CD4-positive, alpha-beta T cell treated with Interleukin-6 for 4 hours (primary cell): ENCODE measurements around the gene NT5C.
"Not testable (repeated sequence)": the region's sequence is repeated elsewhere in the genome, so short reads cannot be mapped to it uniquely, and the experiment has no call there.

Experiments used
- DNase-seq: peaks from one replicate; pipeline ENCODE4 v3.0.0-alpha.2; 2020; ENCODE audit warnings: mixed read lengths

The NT5C gene

DNA sequence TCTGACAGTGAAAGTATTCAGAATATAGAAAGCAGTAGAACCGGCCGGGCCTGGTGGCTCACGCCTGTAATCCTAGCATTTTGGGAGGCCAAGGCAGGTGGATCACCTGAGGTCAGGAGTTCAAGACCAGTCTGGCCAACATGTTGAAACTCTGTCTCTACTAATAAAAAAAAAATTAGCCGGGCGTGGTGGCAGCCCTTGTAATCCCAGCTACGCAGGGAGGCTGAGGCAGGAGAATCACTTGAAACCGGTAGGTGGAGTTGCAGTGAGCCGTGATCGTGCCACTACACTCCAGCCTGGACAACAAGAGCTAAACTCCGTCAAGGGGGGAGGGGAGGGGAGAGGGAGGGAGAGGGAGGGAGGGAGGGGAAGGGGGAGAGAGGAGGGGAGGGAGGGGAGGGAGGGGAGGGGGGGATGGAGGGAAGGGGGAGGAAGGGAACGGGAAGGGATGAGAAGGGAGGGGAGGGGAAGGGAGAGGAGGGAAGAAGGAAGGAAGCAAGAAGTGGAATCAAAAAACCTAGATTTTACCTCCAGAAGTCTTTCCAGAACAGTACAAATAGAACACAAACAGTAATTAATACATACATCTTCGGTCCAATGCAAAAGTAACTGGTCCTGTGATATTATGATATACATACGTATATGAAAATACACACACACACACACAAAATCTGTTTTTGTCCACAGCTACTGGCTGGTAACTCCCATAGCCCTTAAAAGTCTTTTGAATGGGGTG, 10.9 kb upstream of the NT5C start:
- DNase-seq, result no peak

DNA sequence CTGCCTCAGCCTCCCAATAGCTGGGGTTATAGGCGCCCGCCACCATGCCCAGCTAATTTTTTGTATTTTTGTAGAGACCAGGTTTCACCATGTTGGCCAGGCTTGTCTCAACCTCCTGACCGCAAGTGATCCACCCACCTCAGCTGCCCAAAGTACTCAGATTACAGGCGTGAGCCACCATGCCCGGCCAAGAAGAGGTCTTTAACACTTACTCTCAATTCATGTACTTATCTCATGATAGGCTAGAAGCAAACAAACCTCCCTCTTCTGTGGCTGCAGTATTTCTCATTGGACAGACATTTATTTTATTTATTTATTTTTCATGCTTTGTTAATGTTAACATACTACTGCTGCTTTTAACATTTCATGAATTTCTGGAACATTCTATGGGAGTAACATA, 7.0 kb upstream of the NT5C start:
- DNase-seq, result no peak

DNA sequence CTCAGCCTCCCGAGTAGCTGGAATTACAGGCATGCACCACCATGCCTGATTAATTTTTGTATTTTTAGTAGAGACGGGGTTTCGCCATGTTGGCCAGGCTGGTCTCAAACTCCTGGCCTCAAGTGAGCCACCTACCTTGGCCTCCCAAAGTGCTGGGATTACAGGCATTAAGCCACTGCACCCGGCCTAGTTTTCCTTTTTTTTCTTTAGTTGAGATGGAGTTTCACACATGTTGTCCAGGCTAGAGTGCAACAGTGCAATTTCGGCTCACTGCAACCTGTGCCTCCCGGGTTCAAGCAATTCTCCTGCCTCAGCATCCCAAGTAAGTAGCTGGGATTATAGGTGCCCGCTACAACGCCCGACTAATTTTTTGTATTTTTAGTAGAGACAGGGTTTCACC, 6.2 kb upstream of the NT5C start:
- not testable (repeated sequence) for DNase-seq

- no peak for DNase-seq
Observed at GRCh38 chr17:75135946-75136345, 4.4 kb upstream of the NT5C start.

DNA sequence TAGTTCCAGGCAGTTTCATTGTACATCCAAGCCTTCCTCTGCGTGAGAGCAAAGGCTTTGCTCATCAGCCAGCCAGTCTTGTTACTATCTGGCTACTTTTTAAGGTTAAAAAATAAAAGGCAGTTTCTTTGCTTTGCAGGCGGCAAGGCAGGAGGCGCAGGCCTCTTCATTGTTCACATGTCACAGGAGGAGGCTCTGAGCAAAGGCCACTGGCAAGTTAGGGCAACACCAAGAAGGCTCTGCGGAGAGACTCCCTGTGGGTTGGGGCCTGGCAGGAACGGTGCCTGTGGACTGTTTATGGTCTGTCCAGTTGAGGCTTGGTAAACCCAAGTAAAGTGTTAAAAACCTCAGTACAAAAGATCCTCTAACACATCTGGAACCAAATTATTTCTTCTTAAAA, 3.9 kb upstream of the NT5C start:
- DNase-seq, result no peak

GRCh38 chr17:75133607-75134347, 2.2 kb upstream of the NT5C start:
- DNase-seq, result not testable (repeated sequence)

GRCh38 chr17:75133001-75133400, 1.5 kb upstream of the NT5C start:
- DNase-seq, result no peak

DNA sequence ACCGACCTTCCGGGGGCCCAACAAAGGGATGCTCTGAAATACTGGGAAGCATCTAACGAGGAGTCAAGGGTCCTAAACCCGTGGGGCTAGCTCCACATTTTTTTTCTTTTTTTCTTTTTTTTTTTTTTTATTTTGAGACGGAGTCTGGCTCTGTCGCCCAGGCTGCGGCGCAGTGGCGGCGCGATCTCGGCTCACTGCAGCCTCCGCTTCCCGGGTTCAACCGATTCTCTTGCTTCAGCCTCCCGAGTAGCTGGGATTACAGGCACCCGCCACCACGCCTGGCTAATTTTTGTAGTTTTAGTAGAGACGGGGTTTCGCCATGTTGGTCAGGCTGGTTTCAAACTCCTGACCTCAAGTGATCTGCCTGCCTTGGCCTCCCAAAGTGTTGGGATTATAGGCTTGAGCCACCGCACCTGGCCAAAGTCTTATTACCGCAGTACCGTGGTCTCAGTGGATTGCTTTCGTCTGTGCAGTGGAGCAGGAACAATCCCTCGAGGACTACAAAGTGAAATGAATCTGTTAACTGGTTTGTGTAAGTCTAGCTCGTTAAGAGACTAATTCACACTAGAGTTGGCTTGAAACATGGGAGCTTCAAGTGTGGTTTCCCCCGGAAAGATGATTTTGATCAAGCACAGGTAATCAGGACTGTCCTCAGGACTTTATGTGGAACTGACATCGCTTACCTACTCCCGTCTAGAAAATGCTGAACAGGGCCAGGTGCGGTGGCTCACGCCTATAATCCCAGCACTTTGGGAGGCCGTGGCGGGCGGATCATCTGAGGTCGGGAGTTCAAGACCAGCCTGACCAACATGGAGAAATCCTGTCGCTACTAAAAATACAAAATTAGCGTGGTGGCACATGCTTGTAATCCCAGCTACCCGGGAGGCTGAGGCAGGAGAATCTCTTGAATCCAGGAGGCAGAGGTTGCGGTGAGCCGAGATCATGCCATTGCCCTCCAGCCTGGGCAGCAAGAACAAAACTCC, 767 bp upstream of the NT5C start:
- not testable (repeated sequence) for DNase-seq

DNA sequence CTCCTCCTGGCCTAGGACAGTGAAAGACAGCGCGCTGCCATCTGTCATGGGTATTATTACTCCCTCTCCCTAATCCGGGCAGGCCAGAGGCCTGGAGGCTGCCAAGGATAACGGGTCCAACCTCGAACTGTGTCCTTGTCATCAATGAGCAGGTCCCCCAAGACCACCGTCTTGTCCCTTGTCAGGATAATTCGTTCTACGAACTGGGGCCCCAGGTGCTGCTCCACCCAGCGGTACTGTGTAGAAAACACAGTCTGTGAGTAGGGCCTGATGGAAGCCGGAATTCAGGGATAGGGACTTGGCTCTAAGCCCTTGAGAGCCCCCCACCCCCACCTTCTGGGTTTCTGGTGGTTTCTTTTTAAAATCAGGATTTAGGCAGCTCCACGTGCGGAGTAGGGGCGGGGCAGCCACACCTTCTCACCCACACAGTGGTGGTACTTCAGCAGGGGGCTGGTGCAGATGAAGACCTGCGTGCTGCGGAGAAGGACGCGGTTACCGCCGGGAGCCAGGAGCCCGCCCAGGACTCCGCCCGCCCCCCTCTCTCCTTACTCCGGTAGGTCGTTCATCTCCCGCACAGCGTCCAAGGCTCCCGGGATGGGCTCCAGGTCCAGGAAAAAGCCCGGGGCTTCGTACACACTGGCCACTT, 787 bp downstream of the NT5C start:
- DNase-seq, result peak; percentile 58

DNA sequence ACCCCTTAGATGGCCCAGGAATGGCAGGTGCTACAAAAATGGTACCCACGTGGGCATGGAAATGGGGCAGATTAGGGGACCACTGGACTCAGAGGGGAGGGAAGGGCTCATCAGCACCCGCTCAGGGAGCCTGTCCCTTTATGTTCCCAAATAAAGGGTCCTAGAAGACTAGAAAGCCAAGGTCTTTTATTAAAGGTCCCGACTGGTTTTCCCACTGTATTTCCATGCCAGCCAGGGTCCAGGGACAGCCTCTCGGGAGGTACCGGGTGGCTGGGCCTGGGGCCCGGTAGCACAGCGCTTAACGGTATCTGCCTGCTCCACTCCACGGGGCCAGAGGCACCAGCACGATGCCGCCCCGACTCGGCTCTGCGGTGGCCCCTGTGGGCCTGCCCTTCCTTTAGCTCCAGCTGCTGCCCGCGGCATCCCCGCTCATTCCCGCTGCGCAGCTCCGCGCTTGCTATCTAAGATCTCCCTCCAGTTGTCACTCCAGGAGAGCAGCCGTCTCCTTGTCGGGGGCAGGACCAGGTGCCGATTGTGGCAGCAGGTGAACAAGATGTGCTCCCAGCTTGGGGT, 1.4 kb downstream of the NT5C start:
- DNase-seq, result no peak

DNA sequence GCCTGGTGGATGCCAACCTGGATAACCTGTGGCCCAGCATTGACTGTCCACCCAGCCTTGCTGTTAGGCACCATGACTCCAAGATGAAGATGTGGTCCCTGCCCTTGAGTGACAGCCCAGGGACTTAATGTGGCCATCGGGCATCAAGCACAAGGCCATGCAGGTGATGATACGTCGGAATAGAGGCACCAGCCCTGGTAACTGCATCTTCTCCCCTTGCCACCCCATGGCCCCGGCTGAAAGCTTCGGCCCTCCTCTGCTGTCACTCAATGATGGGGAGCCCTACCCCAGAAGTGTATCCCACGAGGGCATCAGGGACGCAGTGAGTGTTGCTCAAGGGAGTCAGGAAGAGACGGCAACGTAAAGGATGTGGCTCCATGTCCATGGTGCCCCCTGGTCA, 2.0 kb downstream of the NT5C start:
- no peak for DNase-seq

GRCh38 chr17:75128694-75129505, 2.6 kb downstream of the NT5C start:
- no peak for DNase-seq

DNA sequence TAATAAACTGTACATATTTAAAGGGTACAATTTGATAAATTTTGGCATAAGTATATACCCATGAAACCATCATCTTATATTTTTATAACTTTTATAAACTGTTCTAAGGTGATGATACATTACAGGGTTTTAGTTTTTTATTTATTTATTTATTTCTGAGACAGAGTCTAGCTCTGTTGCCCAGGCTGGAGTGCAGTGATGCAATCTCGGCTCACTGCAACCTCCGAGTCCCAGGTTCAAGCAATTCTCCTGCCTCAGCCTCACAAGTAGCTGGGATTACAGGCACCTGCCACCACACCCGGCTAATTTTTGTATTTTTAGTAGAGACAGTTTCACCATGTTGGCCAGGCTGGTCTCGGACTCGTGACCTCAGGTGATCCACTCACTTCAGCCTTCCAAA, 3.6 kb downstream of the NT5C start:
- not testable (repeated sequence) for DNase-seq

DNA sequence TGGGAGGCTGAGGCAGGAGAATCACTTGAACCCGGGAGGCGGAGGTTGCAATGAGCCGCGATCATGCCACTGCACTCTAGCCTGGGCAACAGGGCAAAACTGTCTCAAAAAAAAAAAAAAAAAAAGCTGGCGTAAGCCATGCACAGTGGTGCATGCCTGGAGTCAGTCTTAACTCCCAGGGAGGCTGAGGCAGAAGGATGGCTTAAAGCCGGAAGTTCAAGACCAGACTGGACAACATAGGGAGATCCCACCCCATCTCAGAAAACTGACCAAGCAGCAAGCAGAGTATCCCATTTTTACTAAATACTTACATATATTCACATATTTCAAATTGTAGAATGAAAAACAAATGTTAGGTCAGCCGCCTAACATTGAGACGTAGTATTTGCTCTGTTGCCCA, 4.6 kb downstream of the NT5C start:
- DNase-seq, result no peak

DNA sequence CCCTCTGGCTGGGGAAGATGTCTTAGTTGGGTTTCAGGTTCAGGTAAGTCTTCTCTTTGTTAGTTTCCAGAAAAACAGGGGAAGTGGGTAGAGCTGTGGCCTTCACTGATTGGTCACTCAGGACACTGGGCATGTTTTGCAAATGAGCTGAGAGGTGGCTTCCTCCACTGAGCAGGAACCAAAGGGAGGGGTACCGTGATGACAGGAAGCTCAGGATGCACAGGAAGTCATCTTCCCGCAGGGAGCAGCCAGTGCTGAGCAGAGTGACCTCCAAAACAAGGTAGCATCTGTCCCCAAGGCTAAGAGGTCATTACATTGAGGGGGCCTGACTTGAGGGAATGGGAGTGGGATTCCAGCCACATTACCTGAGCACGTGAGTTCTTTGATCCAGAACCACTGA, 5.6 kb downstream of the NT5C start:
- no peak for DNase-seq

DNA sequence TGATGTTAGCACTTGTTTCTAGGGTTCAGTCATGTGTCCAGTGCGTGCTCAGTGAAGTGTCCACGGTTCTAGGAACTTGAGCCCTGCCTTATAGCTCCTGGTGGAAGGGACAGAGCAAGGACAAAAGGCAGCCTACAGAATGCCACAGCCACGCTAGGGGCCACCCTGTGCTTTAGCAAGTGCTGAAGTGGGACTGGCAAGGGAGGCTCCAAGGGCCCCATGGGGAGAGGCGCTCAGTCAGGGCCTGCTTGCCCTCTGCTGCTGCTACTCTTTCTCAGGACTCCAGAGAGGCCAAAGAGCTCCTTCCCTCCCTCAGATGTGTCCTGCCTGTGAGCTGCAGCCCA, 6.8 kb downstream of the NT5C start:
- DNase-seq, result no peak

GRCh38 chr17:75124041-75124818, 7.3 kb downstream of the NT5C start:
- peak; percentile 83 for DNase-seq

DNA sequence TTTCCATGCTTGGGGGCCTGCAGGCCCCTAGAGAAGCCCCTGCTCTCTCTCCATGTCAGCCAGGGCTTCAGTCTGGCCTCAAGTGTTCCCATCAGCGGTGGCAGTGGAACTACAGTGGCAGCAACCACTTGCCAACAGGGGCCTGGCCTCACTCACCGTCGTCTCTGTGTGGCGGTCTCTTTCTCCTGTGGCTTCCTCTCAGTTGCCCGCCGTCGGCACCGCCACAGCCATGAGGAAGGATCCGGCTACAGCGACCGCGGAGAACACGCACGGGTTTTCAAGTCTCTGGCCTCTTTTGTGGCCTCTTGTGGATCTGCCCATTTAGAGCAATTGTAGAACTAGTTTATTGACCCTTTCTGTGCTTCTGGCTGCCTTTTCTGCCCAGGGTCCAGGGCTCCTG, 13.2 kb downstream of the NT5C start:
- DNase-seq, result no peak

- DNase-seq, result no peak
Observed at GRCh38 chr17:75116737-75117136, 14.8 kb downstream of the NT5C start.

GRCh38 chr17:75115555-75115954, 16.0 kb downstream of the NT5C start:
- no peak for DNase-seq
